ENCODE data around the gene FERMT1. TPM values are rescaled to one million over a fixed set of nuclear protein-coding genes. Genes with fewer than 3 reads are reported as not detected.

Gene FERMT1
- total and polyA plus RNA-seq, 2 donors (not counting 1 experiment from before 2014, with no cell fraction given) = not detected

GRCh38 chr20:6103301-6103700, 19.5 kb downstream of the FERMT1 start:
- Histone ChIP-seq H3K79me2 (ENCODE audit: control insufficient read depth, insufficient read depth, low read length) (no peaks in the 10 kb centered on the region), H3K27ac (ENCODE audit: low read length in 2 of 2) (no peak overlapping the region), H3K4me1 (ENCODE audit: control insufficient read depth in 2 of 2, insufficient read depth in 2 of 2, low read length in 2 of 2) (no peaks in the 10 kb centered on the region), H3K27me3 (replicated peaks in 1 of 4; ENCODE audit: control extremely low read depth in 1 of 4, control insufficient read depth in 3 of 4, insufficient read depth in 4 of 4, low read length in 3 of 4) (no peaks in the 10 kb centered on the region), H3K4me3 (ENCODE audit: control extremely low read depth in 1 of 5, extremely low read depth in 1 of 5, insufficient read depth in 1 of 5, low read depth in 2 of 5, low read length in 4 of 5) (no peak overlapping the region), H3K9me3 (ENCODE audit: control extremely low read depth in 1 of 3, control insufficient read depth in 2 of 3, insufficient read depth in 1 of 3, low read length in 2 of 3) (no peaks in the 10 kb centered on the region), H3K36me3 (replicated peaks in 1 of 2; ENCODE audit: control extremely low read depth in 1 of 2, control insufficient read depth in 1 of 2, extremely low read depth in 1 of 2, insufficient read depth in 2 of 2, low read length in 1 of 2) (no peaks in the 10 kb centered on the region), H3K9ac (ENCODE audit: low read length) (no peak overlapping the region), H4K20me1 (ENCODE audit: control insufficient read depth, insufficient read depth, low read length, poor library complexity, severe bottlenecking) (no peaks in the 10 kb centered on the region), H2AFZ (ENCODE audit: insufficient read depth, low read depth, low read length, poor library complexity, severe bottlenecking) (no peak overlapping the region), H3K4me2 (replicated peaks; ENCODE audit: low read depth, low read length, poor library complexity, severe bottlenecking) (no peak overlapping the region)
- POLR2A ChIA-PET = no interaction called here
- Mint-ChIP-seq H3K27ac (no peak overlapping the region), H3K4me3 (no peak overlapping the region), H3K27me3 (peaks cover 3% of the 10 kb centered on the region), H3K4me1 (no peaks in the 10 kb centered on the region), H3K9me3 (ENCODE audit: insufficient read depth) (no peaks in the 10 kb centered on the region)
- no CpG with 5 or more reads among the region's 1 CpG for WGBS (ENCODE audit: insufficient coverage)
- DNase-seq (no peak), ATAC-seq (ENCODE audit: low read depth) (no peak)
- intact Hi-C loops (cut with micrococcal nuclease) = no loop called here
- CTCF ChIA-PET = no interaction called here
- TF ChIP-seq CTCF (IDR thresholded peaks at IDR 0.05) (no peak), EZH2 (IDR thresholded peaks at IDR 0.05; ENCODE audit: borderline replicate concordance, insufficient read depth, low read depth, low read length, poor library complexity, severe bottlenecking) (no peak)

GRCh38 chr20:6101346-6101745, 21.5 kb downstream of the FERMT1 start:
- Histone ChIP-seq H2AFZ (ENCODE audit: insufficient read depth, low read depth, low read length, poor library complexity, severe bottlenecking) (no peak overlapping the region), H3K27ac (ENCODE audit: low read length in 2 of 2) (no peak overlapping the region), H3K9ac (ENCODE audit: low read length) (no peak overlapping the region), H3K4me2 (replicated peaks; ENCODE audit: low read depth, low read length, poor library complexity, severe bottlenecking) (no peak overlapping the region), H3K36me3 (replicated peaks in 1 of 2; ENCODE audit: control extremely low read depth in 1 of 2, control insufficient read depth in 1 of 2, extremely low read depth in 1 of 2, insufficient read depth in 2 of 2, low read length in 1 of 2) (no peaks in the 10 kb centered on the region), H3K27me3 (replicated peaks in 1 of 4; ENCODE audit: control extremely low read depth in 1 of 4, control insufficient read depth in 3 of 4, insufficient read depth in 4 of 4, low read length in 3 of 4) (no peaks in the 10 kb centered on the region), H3K4me3 (ENCODE audit: control extremely low read depth in 1 of 5, extremely low read depth in 1 of 5, insufficient read depth in 1 of 5, low read depth in 2 of 5, low read length in 4 of 5) (no peak overlapping the region), H4K20me1 (ENCODE audit: control insufficient read depth, insufficient read depth, low read length, poor library complexity, severe bottlenecking) (no peaks in the 10 kb centered on the region), H3K79me2 (ENCODE audit: control insufficient read depth, insufficient read depth, low read length) (no peaks in the 10 kb centered on the region), H3K4me1 (ENCODE audit: control insufficient read depth in 2 of 2, insufficient read depth in 2 of 2, low read length in 2 of 2) (no peaks in the 10 kb centered on the region), H3K9me3 (ENCODE audit: control extremely low read depth in 1 of 3, control insufficient read depth in 2 of 3, insufficient read depth in 1 of 3, low read length in 2 of 3) (no peaks in the 10 kb centered on the region)
- no peak overlapping the region for H3K4me3 Mint-ChIP-seq
- no peaks in the 10 kb centered on the region for H3K4me1 Mint-ChIP-seq
- ATAC-seq (ENCODE audit: low read depth) (no peak), DNase-seq (no peak)
- H3K27ac Mint-ChIP-seq = no peak overlapping the region
- H3K27me3 Mint-ChIP-seq = peaks cover 6% of the 10 kb centered on the region
- CTCF ChIA-PET = no interaction called here
- no peak for TF ChIP-seq CTCF (IDR thresholded peaks at IDR 0.05)
- no peak for TF ChIP-seq EZH2 (IDR thresholded peaks at IDR 0.05; ENCODE audit: borderline replicate concordance, insufficient read depth, low read depth, low read length, poor library complexity, severe bottlenecking)
- POLR2A ChIA-PET = no interaction called here
- WGBS (ENCODE audit: insufficient coverage) = 100% methylated on average over 2 of the region's 2 CpGs
- no peaks in the 10 kb centered on the region for H3K9me3 Mint-ChIP-seq (ENCODE audit: insufficient read depth)
- intact Hi-C loops (cut with micrococcal nuclease) = no loop called here

Data from B cell (primary cell).